ENCODE data around the gene SYTL3.

Gene SYTL3

GRCh38 chr6:158780988-158781691 is 131.3 kb downstream of the SYTL3 start:
- H3K36me3 ChIP-seq (ENCODE audit: control insufficient read depth, low read length), result peaks cover 98% of the 10 kb centered on the region
- no peak overlapping the region for H3K4me3 ChIP-seq (ENCODE audit: low read length)
- no peaks in the 10 kb centered on the region for H3K9me3 ChIP-seq (ENCODE audit: control insufficient read depth, insufficient read depth, low read length)
- no peak overlapping the region for H3K27ac ChIP-seq (ENCODE audit: low read depth, low read length)
- H3K9me2 ChIP-seq (replicated peaks; ENCODE audit: control insufficient read depth, low read length), result no peaks in the 10 kb centered on the region
- TF ChIP-seq, protein P1, sequence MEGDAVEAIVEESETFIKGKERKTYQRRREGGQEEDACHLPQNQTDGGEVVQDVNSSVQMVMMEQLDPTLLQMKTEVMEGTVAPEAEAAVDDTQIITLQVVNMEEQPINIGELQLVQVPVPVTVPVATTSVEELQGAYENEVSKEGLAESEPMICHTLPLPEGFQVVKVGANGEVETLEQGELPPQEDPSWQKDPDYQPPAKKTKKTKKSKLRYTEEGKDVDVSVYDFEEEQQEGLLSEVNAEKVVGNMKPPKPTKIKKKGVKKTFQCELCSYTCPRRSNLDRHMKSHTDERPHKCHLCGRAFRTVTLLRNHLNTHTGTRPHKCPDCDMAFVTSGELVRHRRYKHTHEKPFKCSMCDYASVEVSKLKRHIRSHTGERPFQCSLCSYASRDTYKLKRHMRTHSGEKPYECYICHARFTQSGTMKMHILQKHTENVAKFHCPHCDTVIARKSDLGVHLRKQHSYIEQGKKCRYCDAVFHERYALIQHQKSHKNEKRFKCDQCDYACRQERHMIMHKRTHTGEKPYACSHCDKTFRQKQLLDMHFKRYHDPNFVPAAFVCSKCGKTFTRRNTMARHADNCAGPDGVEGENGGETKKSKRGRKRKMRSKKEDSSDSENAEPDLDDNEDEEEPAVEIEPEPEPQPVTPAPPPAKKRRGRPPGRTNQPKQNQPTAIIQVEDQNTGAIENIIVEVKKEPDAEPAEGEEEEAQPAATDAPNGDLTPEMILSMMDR (IDR thresholded peaks at IDR 0.05; ENCODE audit: low read depth, low read length, poor library complexity, severe bottlenecking), result no peak
- no peak for TF ChIP-seq EZH2phosphoT487 (IDR thresholded peaks at IDR 0.05; ENCODE audit: borderline replicate concordance, low read length)
- no peak overlapping the region for H3K4me2 ChIP-seq (ENCODE audit: low read length)
- peaks cover 58% of the 10 kb centered on the region for H4K20me1 ChIP-seq (ENCODE audit: control insufficient read depth, insufficient read depth, low read depth, low read length)
- H3K4me1 ChIP-seq (ENCODE audit: control insufficient read depth, low read length), result no peaks in the 10 kb centered on the region
- H3K27me3 ChIP-seq (ENCODE audit: control insufficient read depth, low read length), result no peaks in the 10 kb centered on the region
- peaks cover 96% of the 10 kb centered on the region for H3K79me2 ChIP-seq (ENCODE audit: control insufficient read depth, low read length)
- peaks cover 40% of the 10 kb centered on the region for H3F3A ChIP-seq (ENCODE audit: control insufficient read depth, insufficient read depth)

GRCh38 chr6:158781692-158782373 is 132.0 kb downstream of the SYTL3 start:
- Histone ChIP-seq H3K9me2 (replicated peaks; ENCODE audit: control insufficient read depth, low read length) (no peaks in the 10 kb centered on the region), H4K20me1 (ENCODE audit: control insufficient read depth, insufficient read depth, low read depth, low read length) (peaks cover 62% of the 10 kb centered on the region), H3K79me2 (ENCODE audit: control insufficient read depth, low read length) (peaks cover 97% of the 10 kb centered on the region), H3K4me1 (ENCODE audit: control insufficient read depth, low read length) (no peaks in the 10 kb centered on the region), H3F3A (ENCODE audit: control insufficient read depth, insufficient read depth) (peaks cover 39% of the 10 kb centered on the region), H3K27ac (ENCODE audit: low read depth, low read length) (no peak overlapping the region), H3K36me3 (ENCODE audit: control insufficient read depth, low read length) (peaks cover 98% of the 10 kb centered on the region), H3K27me3 (ENCODE audit: control insufficient read depth, low read length) (no peaks in the 10 kb centered on the region), H3K9me3 (ENCODE audit: control insufficient read depth, insufficient read depth, low read length) (no peaks in the 10 kb centered on the region), H3K4me3 (ENCODE audit: low read length) (no peak overlapping the region), H3K4me2 (ENCODE audit: low read length) (no peak overlapping the region)
- TF ChIP-seq, protein P1 (IDR thresholded peaks at IDR 0.05; ENCODE audit: low read depth, low read length, poor library complexity, severe bottlenecking), result no peak
- no peak for TF ChIP-seq EZH2phosphoT487 (IDR thresholded peaks at IDR 0.05; ENCODE audit: borderline replicate concordance, low read length)

DNA sequence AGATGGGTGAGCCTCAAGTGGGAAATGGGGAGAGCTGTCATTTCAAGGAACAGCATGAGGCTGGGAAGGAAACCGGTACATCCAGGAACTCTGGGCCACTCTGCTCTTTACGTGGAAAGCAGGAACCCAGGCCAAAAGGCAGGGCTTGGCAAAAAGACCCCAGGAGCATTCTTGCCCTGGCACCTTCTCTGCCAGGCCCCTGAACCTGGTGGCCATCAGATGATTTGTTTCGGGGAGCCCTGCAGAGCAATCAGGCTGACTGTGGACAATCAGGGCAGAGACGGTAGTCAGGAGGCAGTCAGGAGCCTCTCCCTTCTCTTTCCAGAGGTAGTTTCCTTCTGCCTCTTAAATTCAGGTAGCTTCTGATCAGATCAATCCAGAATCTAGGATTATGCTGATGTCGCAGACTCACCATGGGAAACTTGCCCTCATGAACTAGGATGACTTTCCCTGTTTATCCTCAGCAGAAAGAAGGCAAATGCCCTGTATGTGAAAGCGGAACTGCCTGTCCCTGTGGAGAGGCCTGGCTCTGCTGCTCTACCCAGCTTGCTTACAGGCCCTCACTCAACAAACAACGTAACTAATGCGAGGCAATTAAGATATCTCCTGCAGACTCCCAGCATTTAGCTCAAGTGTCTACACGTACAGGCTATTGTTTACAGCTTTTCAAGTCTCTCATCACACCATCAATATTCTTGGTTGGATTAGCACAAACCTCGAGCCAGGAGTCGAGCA is 132.7 kb downstream of the SYTL3 start:
- Histone ChIP-seq H4K20me1 (ENCODE audit: control insufficient read depth, insufficient read depth, low read depth, low read length) (peaks cover 58% of the 10 kb centered on the region), H3F3A (ENCODE audit: control insufficient read depth, insufficient read depth) (peaks cover 35% of the 10 kb centered on the region), H3K4me1 (ENCODE audit: control insufficient read depth, low read length) (no peaks in the 10 kb centered on the region), H3K27ac (ENCODE audit: low read depth, low read length) (no peak overlapping the region), H3K79me2 (ENCODE audit: control insufficient read depth, low read length) (peaks cover 97% of the 10 kb centered on the region), H3K36me3 (ENCODE audit: control insufficient read depth, low read length) (peaks cover 98% of the 10 kb centered on the region), H3K9me2 (replicated peaks; ENCODE audit: control insufficient read depth, low read length) (no peaks in the 10 kb centered on the region), H3K9me3 (ENCODE audit: control insufficient read depth, insufficient read depth, low read length) (no peaks in the 10 kb centered on the region), H3K4me2 (ENCODE audit: low read length) (no peak overlapping the region), H3K27me3 (ENCODE audit: control insufficient read depth, low read length) (no peaks in the 10 kb centered on the region), H3K4me3 (ENCODE audit: low read length) (no peak overlapping the region)
- no peak for TF ChIP-seq EZH2phosphoT487 (IDR thresholded peaks at IDR 0.05; ENCODE audit: borderline replicate concordance, low read length)
- TF ChIP-seq, protein P1 (IDR thresholded peaks at IDR 0.05; ENCODE audit: low read depth, low read length, poor library complexity, severe bottlenecking), result no peak

Data from DOHH2 (cell line).